Panc1 (cell line): ENCODE results near the gene FBLN1.

Experiments used
- POLR2AphosphoS5 ChIP-seq: IDR thresholded peaks from 2 replicates; pipeline ENCODE4 v1.6.1; 2012; ENCODE audit warnings: mild to moderate bottlenecking, low read depth, low read length, moderate library complexity
- TF ChIP-seq, protein P1 (sequence below): fragments of 450-650 bp; IDR thresholded peaks from 2 replicates; pipeline ENCODE4 v1.5.1; 2017; ENCODE audit warnings: mild to moderate bottlenecking

DNA sequence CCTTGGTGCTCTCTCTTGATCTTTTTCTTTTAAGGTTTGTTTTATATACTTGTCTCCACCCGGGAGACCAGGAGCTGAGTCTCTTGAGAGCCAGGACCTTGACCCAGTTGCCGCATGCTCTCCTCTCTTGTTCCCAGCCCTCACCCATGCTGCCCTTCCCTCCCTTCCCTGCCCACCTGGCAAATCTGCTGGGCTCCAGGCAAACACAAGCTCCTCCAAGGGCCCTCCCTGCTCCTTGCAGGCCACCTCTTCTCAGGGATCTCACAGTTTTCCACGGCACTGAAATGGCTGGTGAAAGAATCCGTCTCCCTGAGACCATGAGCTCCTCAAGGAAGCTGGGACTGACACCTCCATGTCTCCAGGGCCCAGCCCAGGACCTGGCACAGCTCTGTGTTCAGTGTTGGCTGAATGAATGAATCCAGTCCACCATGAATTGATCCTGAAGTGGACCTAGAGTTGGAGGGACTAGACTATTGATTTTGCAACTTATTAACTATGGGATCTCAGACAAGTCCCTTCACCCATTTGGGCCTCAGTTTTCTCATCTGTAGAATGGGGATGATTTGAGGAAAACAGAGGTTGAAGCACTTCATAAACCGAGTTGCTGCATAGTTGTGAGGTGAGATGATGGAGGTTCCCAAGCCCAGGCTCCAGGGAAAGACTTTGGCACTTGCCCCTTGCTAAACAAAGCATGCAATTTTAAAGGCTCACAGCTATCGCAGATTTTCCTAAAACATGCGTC, 25.1 kb upstream of the FBLN1 start:
- TF ChIP-seq, protein P1, sequence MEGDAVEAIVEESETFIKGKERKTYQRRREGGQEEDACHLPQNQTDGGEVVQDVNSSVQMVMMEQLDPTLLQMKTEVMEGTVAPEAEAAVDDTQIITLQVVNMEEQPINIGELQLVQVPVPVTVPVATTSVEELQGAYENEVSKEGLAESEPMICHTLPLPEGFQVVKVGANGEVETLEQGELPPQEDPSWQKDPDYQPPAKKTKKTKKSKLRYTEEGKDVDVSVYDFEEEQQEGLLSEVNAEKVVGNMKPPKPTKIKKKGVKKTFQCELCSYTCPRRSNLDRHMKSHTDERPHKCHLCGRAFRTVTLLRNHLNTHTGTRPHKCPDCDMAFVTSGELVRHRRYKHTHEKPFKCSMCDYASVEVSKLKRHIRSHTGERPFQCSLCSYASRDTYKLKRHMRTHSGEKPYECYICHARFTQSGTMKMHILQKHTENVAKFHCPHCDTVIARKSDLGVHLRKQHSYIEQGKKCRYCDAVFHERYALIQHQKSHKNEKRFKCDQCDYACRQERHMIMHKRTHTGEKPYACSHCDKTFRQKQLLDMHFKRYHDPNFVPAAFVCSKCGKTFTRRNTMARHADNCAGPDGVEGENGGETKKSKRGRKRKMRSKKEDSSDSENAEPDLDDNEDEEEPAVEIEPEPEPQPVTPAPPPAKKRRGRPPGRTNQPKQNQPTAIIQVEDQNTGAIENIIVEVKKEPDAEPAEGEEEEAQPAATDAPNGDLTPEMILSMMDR = no peak
- no peak for TF ChIP-seq POLR2AphosphoS5
